Sigmoid colon (tissue), 7 donors: ENCODE results near the gene IL17REL. TPM values are rescaled to one million over a fixed set of nuclear protein-coding genes. Genes with fewer than 3 reads are reported as not detected.

Source experiments
- DNase-seq: peaks from one replicate; pipeline ENCODE4 v3.0.0-alpha.2; 2019
- H3K27ac ChIP-seq, 4 donors: fragments of 200-600 bp; sonication (generic); one replicate each; pipeline ENCODE4 v1.5.1; 2016 to 2019; ENCODE audit warnings: mild to moderate bottlenecking in 1 of 4
- H3K27me3 ChIP-seq, 3 donors: fragments of 200-600 bp; sonication (generic); one replicate each; pipeline ENCODE4 v1.5.1; 2019; ENCODE audit warnings: mild to moderate bottlenecking in 1 of 3
- H3K36me3 ChIP-seq, 4 donors: fragments of 200-600 bp; sonication (generic); one replicate each; pipeline ENCODE4 v1.5.1; 2016 to 2019
- H3K4me1 ChIP-seq, 4 donors: fragments of 200-600 bp; sonication (generic); one replicate each; pipeline ENCODE4 v1.5.1; 2017 to 2019
- H3K4me3 ChIP-seq, 4 donors: fragments of 200-600 bp; sonication (generic); one replicate each; pipeline ENCODE4 v1.5.1; 2017 to 2019; ENCODE audit warnings: mild to moderate bottlenecking in 2 of 4, moderate library complexity in 1 of 4
- H3K9me3 ChIP-seq, 4 donors: fragments of 200-600 bp in 3 of 4; sonication (generic) in 3 of 4; one replicate each; pipeline versions ENCODE4 v1.5.1 to v1.6.1; 2013 to 2019
- EP300 ChIP-seq, 4 donors: sonication (generic); formaldehyde crosslinking; IDR thresholded peaks; one replicate each; pipeline ENCODE4 v1.6.1; 2017; ENCODE audit warnings: antibody characterized with exemption in 4 of 4
- POLR2A ChIP-seq, 2 donors: fragments of 450-650 bp; IDR thresholded peaks; one replicate each; pipeline ENCODE4 v1.6.1; 2016; ENCODE audit warnings: antibody characterized with exemption in 2 of 2, mild to moderate bottlenecking in 2 of 2, moderate library complexity in 2 of 2
- POLR2AphosphoS5 ChIP-seq, 4 donors: sonication (generic); formaldehyde crosslinking; IDR thresholded peaks; one replicate each; pipeline ENCODE4 v1.6.1; 2017; ENCODE audit warnings: antibody characterized with exemption in 4 of 4
- WGBS, 2 donors: extraction: QIAGEN DNeasy Blood & Tissue Kit; methylation state at CpG; one replicate each; pipeline ENCODE4 v1.1.7; 2013; 5-methylcytosine and 5-hydroxymethylcytosine counted together
- intact Hi-C: fragments of 100-400 bp; cut with DNase I; formaldehyde crosslinking; loops from one replicate; pipeline ENCODE4 v1.15.1; 2023
- polyA plus RNA-seq, 3 donors: library from polyadenylated mRNA; stranded (reverse); fragments of 200-250 nt; gene quantifications; one replicate each; pipeline ENCODE4 v1.2.3, GENCODE V29; 2013
- total RNA-seq, 4 donors: library from RNA; depleted of rRNA; stranded (reverse); fragments of >200 nt; gene quantifications; one replicate each; pipeline ENCODE4 v1.1.0, GENCODE V29; 2016
- TF ChIP-seq, protein P1 (sequence below), 4 experiments: fragments of 450-650 bp in 3 of 4; fragments of 200-600 bp in 1 of 4; IDR thresholded peaks; one replicate each; pipeline ENCODE4 v1.5.1; 2016 to 2019; ENCODE audit warnings: antibody characterized with exemption in 4 of 4, mild to moderate bottlenecking in 3 of 4, moderate library complexity in 2 of 4
- donor health status: healthy with polysubstance abuse.
- donor health status: Bipolar disorder and iron deficiency.
- donor health status: healthy.

Gene IL17REL
- total and polyA plus RNA-seq, 7 donors: 1.6 TPM; not detected in 6

DNA sequence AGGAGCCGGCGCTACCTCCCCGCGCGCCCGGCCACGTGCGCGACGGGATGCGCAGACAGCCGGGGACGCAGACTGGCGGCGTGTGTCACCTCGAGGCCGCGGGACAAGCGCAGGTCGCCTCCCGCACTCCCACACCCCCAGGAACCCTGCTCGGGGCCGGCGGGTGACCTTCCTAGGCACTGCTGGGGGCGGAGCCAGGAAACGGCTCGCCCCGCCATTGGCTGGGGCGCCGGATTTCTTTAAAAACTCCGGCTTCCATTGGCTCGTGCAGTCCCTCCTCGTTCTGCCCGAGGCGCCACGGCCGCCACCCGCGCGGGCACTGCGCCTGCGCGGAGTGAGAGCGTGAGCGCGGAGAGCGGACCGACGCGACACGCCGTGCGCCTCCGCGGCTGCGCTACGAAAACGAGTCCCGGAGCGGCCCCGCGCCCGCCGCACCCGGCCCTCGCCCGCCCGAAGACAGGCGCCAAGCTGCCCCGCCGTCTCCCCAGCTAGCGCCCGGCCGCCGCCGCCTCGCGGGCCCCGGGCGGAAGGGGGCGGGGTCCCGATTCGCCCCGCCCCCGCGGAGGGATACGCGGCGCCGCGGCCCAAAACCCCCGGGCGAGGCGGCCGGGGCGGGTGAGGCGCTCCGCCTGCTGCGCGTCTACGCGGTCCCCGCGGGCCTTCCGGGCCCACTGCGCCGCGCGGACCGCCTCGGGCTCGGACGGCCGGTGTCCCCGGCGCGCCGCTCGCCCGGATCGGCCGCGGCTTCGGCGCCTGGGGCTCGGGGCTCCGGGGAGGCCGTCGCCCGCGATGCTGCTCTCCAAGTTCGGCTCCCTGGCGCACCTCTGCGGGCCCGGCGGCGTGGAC is 52.2 kb downstream of the IL17REL start, which contains the start of gene PIM3:
Gene PIM3 (plus strand): TSS at position 614 of the 846 bp plus-strand sequence. CDS start 176 bp downstream, at position 790.
- WGBS, 2 donors: 1% methylated on average over 137 of the region's 137 CpGs
- H3K4me1 ChIP-seq: peaks cover 0 to 51% (median 34%) of the 10 kb centered on the region in 4 donors
- peak within 1 kb of the TSS; percentile 89 to 99 (median 96) for H3K27ac ChIP-seq
- H3K4me3 ChIP-seq: peak within 1 kb of the TSS; percentile 67 to 96 (median 82)
- intact Hi-C loops: loop anchor here (1.0 to 10.0 kb wide), 5 partner anchors 24 to 224 kb away; partner anchors contain the start of genes ALG12, BRD1, CRELD2 and TRABD
- no peaks in the 10 kb centered on the region for H3K27me3 ChIP-seq
- no peaks in the 10 kb centered on the region for H3K9me3 ChIP-seq
- H3K36me3 ChIP-seq: peaks cover 11 to 24% (median 16%) of the 10 kb centered on the region in 4 donors
- peak; percentile 97 for DNase-seq
- TF ChIP-seq POLR2AphosphoS5 (IDR thresholded peaks at IDR 0.05): peak; percentile 73 to 92 (median 80)
- TF ChIP-seq EP300 (IDR thresholded peaks at IDR 0.05): no peak
- TF ChIP-seq POLR2A (IDR thresholded peaks at IDR 0.05): peak; percentile 32 to 89

DNA sequence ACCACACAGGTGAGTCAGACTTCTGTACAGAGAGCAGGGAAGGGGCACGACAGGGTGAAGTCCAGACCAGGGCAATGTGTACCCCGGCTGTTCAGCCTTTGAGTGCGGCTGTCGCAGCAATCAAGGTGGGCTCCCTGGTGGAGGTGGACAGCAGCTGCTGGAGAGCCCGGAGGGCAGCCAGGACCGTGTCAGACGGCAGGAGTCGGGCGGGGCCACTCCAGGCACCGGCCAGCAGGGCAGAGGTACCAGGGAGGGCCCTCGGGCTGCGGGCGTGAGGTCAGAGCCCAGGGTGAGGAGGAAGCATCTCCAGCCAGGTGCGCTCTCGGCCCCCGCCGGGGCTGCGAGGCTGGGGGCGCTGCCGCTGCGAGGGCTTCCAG is 52.8 kb downstream of the IL17REL start:
- Histone ChIP-seq H3K4me1 (peaks cover 0 to 44% (median 32%) of the 10 kb centered on the region in 4 donors), H3K9me3 (no peaks in the 10 kb centered on the region), H3K27me3 (no peaks in the 10 kb centered on the region), H3K36me3 (peaks cover 11 to 22% (median 16%) of the 10 kb centered on the region in 4 donors), H3K27ac (peak overlapping the region; percentile 89 to 99 (median 96)), H3K4me3 (peak overlapping the region; percentile 67 to 96 (median 82))
- DNase-seq: peak; percentile 81
- TF ChIP-seq EP300 (IDR thresholded peaks at IDR 0.05): no peak
- TF ChIP-seq, protein P1, sequence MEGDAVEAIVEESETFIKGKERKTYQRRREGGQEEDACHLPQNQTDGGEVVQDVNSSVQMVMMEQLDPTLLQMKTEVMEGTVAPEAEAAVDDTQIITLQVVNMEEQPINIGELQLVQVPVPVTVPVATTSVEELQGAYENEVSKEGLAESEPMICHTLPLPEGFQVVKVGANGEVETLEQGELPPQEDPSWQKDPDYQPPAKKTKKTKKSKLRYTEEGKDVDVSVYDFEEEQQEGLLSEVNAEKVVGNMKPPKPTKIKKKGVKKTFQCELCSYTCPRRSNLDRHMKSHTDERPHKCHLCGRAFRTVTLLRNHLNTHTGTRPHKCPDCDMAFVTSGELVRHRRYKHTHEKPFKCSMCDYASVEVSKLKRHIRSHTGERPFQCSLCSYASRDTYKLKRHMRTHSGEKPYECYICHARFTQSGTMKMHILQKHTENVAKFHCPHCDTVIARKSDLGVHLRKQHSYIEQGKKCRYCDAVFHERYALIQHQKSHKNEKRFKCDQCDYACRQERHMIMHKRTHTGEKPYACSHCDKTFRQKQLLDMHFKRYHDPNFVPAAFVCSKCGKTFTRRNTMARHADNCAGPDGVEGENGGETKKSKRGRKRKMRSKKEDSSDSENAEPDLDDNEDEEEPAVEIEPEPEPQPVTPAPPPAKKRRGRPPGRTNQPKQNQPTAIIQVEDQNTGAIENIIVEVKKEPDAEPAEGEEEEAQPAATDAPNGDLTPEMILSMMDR (IDR thresholded peaks at IDR 0.05): peak in 1 of 4 experiments; percentile 25
- intact Hi-C loops: loop anchor here (1.0 to 10.0 kb wide), 5 partner anchors 17 to 225 kb away; partner anchors contain the start of genes BRD1, TRABD and ZBED4
- 2 to 7% methylated on average over 21 of the region's 21 CpGs for WGBS, 2 donors

DNA sequence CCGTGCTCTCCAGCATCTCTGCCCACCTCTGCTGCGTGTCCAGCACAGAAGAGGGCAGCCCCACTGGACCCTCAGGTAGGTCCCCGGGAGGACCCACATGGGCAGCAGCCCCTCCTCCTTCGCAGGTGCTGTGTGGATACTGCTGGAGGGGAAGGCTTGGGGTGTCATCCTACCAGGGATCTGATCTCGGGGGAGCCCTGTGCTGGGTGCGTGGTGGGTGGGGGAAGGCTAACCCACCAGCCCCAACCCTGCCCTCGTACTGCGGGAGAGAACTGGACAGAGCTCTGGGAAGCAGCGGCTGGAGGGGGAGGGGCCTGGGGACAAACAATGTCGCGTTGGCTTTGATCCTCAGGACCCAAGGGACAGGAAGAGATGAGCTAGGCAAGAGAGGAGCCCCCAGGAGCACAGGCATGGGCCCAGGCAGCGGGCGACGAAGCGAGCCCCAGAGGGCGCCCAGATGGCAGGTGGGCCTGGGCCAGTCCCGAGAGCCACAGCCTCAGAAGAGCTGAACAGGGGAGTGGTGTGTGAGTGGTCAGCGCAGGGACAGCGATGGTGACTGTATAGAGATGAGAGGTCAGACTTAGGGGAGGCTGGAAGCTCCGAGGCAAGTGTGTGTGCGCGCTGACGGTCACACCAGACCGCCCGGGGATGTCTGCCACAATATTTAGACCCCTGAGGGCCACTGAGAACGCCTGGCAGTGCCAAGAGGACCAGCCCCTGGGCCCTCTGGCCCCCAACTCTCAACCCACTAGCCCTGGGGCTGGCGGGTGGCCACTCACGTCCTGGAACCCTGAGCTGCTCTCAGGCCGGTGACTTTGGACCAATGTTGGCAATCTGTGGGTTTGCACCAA is 53.4 kb downstream of the IL17REL start:
- H3K36me3 ChIP-seq: peaks cover 11 to 16% (median 14%) of the 10 kb centered on the region in 4 donors
- peak overlapping the region; percentile 89 to 99 (median 96) for H3K27ac ChIP-seq
- 74 to 75% methylated on average over 29 of the region's 29 CpGs for WGBS, 2 donors
- H3K4me1 ChIP-seq: peaks cover 0 to 39% (median 29%) of the 10 kb centered on the region in 4 donors
- intact Hi-C loops: loop anchor here (2.0 kb wide), 1 partner anchor 16 kb away; no protein-coding TSS in a partner anchor
- H3K4me3 ChIP-seq: peak overlapping the region; percentile 67 to 96 (median 82)
- H3K9me3 ChIP-seq: no peaks in the 10 kb centered on the region
- TF ChIP-seq, protein P1 (IDR thresholded peaks at IDR 0.05): no peak
- H3K27me3 ChIP-seq: no peaks in the 10 kb centered on the region
- DNase-seq: peak; percentile 74

DNA sequence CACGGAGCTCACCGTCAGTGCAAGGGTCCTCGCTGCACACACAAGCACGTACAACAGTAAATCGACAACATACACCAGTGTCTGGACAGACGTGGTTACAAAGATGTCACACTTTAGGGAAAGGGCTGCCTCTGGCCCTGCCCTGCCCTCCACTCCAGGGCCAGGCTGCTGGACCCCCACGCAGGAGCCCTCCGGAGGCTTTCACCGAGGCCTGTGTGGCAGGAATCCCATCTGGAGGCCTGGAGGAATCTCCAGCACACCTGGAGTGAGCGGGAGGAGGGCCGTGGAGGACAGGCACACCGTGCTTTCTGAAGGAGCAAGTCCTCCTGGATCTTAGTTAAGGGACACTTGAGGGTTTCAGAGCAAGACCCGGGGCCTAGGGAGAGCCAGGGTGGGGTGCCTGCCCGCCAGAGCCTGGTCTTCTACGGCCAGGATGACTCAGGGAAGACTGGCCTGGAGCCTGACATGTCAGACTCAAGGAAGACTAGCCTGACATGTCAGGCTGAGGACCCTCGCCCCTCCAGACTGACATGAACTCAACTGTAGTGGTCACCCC is 54.1 kb downstream of the IL17REL start:
- no peak overlapping the region for H3K27ac ChIP-seq
- H3K27me3 ChIP-seq: no peaks in the 10 kb centered on the region
- peak; percentile 65 for DNase-seq
- no peak overlapping the region for H3K4me3 ChIP-seq
- H3K36me3 ChIP-seq: peaks cover 8 to 10% (median 9%) of the 10 kb centered on the region in 4 donors
- H3K4me1 ChIP-seq: peaks cover 0 to 33% (median 23%) of the 10 kb centered on the region in 4 donors
- intact Hi-C loops: loop anchor here (2.0 kb wide), 1 partner anchor 16 kb away; no protein-coding TSS in a partner anchor
- no peaks in the 10 kb centered on the region for H3K9me3 ChIP-seq
- WGBS, 2 donors: 81 to 88% methylated on average over 16 of the region's 16 CpGs
- TF ChIP-seq, protein P1 (IDR thresholded peaks at IDR 0.05): no peak
- TF ChIP-seq POLR2AphosphoS5 (IDR thresholded peaks at IDR 0.05) (no peak), POLR2A (IDR thresholded peaks at IDR 0.05) (no peak), EP300 (IDR thresholded peaks at IDR 0.05) (no peak)
